ENCODE data around the gene MBNL3.

GRCh38 chrX:132433001-132433400, 55.8 kb downstream of the MBNL3 start:
- no peak for TF ChIP-seq CTCF (IDR thresholded peaks at IDR 0.05; ENCODE audit: low read length)
- no peak for TF ChIP-seq EZH2 (optimal IDR thresholded peaks at IDR 0.05; ENCODE audit: low read depth, low read length)
- no peak for TF ChIP-seq EZH2phosphoT487 (IDR thresholded peaks at IDR 0.05; ENCODE audit: low read length)

Data from MM.1S (cell line).